SU-DHL-6 (cell line): Measurements from ENCODE around the gene SCARB1.

Experiments
- EZH2phosphoT487 ChIP-seq: fragments of 200-600 bp; sonication (generic), shearing (Covaris generic); conservative IDR thresholded peaks from 2 replicates; pipeline ENCODE4 v1.6.1; 2018; ENCODE audit warnings: mild to moderate bottlenecking, antibody characterized with exemption, low read length, moderate library complexity, mixed read lengths
- TF ChIP-seq, protein P1 (sequence below): fragments of 200-600 bp; sonication (generic); IDR thresholded peaks from one replicate; pipeline ENCODE4 v1.5.1; 2017; ENCODE audit warnings: antibody characterized with exemption, mild to moderate bottlenecking, low read length, moderate library complexity; ENCODE audit not compliant: insufficient read depth, poor library complexity, severe bottlenecking

DNA sequence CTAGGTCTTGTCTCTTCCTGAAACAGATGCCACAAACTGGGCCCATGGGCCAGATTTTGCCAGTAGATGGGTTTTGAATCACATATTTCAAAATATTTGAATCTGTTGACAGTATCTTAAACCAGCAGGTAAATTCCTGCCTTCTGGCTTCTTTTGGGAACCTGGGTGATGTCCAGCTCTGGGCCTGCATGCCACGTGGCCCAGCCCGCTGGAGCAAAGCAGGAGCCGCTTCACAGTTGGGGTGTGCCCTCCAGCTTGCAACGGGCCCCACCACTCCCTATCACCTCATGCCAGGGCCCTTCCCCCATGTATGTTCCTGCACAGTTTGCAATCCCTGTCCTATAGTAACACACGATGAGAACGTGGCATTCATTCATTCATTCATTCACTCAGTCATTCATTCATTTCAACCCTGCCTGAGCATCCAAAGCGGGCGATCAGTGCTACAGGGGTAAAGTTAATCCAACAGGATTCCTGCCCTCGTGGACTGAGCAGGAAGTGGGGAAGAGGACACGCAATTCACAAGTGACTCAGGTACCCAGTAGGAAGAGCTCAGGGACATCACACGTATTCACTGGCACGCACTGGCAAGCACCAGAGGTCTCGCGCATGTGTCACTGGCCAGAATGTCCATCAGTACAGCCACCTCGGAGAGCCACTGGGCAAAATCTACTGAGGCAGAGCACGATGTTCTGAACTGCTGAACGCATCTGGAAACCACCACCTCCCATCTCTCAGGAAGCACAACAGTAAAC, 27.8 kb downstream of the SCARB1 start:
- TF ChIP-seq, protein P1, sequence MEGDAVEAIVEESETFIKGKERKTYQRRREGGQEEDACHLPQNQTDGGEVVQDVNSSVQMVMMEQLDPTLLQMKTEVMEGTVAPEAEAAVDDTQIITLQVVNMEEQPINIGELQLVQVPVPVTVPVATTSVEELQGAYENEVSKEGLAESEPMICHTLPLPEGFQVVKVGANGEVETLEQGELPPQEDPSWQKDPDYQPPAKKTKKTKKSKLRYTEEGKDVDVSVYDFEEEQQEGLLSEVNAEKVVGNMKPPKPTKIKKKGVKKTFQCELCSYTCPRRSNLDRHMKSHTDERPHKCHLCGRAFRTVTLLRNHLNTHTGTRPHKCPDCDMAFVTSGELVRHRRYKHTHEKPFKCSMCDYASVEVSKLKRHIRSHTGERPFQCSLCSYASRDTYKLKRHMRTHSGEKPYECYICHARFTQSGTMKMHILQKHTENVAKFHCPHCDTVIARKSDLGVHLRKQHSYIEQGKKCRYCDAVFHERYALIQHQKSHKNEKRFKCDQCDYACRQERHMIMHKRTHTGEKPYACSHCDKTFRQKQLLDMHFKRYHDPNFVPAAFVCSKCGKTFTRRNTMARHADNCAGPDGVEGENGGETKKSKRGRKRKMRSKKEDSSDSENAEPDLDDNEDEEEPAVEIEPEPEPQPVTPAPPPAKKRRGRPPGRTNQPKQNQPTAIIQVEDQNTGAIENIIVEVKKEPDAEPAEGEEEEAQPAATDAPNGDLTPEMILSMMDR, result no peak
- no peak for TF ChIP-seq EZH2phosphoT487
